K562 (cell line): ENCODE data around the gene TMX1.

Experiments used
- CBFA2T3 ChIP-seq: fragments of 450-650 bp; IDR thresholded peaks from 2 replicates; pipeline ENCODE4 v1.6.1; 2017
- POLR2AphosphoS5 ChIP-seq: IDR thresholded peaks from 2 replicates; pipeline ENCODE4 v1.6.1; 2011; ENCODE audit warnings: mild to moderate bottlenecking, low read depth, low read length, moderate library complexity; ENCODE audit not compliant: control insufficient read depth, insufficient read depth
- YY1 ChIP-seq, 3 experiments: IDR thresholded peaks; 2 replicates each; pipeline ENCODE4 v1.6.1; 2011; ENCODE audit warnings: low read length in 2 of 3, mild to moderate bottlenecking in 2 of 3, moderate library complexity in 2 of 3, borderline replicate concordance in 1 of 3, control low read depth in 1 of 3, low read depth in 1 of 3; ENCODE audit not compliant: insufficient read depth in 3 of 3, insufficient replicate concordance in 2 of 3, control insufficient read depth in 1 of 3, insufficient read length in 1 of 3; ENCODE audit errors: extremely low read depth in 1 of 3
- TF ChIP-seq, protein P1 (sequence below), 3 experiments: IDR thresholded peaks in 2 of 3; conservative IDR thresholded peaks in 1 of 3; 2 replicates each; pipeline ENCODE4 v1.5.1; 2011 to 2012; ENCODE audit warnings: low read length in 3 of 3, mild to moderate bottlenecking in 3 of 3, control low read depth in 2 of 3, improper control_type of control experiment in 1 of 3, inconsistent platforms in 1 of 3, low read depth in 1 of 3, mixed read lengths in 1 of 3, moderate library complexity in 1 of 3; ENCODE audit not compliant: insufficient read depth in 2 of 3

DNA sequence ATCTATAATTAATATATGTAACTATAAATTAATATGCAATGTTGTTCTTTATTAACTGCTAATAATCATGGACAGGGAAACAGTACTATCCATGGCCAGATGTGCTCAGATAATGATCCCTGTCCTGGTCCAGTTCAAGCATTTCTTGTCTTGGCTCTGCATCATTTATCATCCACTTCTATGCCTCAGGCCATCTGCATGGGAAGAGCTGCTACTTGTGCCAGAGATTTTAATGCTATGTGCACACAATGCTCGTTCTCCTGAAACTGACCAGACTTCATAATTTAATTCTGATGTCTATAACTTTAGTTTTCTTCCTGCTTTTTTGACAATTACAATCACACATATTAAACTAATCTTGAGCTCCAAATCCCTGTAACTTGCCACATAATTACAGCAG lies 11.2 kb upstream of the TMX1 start:
- TF ChIP-seq CBFA2T3 (no peak), YY1 (IDR thresholded peaks at IDR 0.05; ENCODE audit: borderline replicate concordance in 1 of 3, control insufficient read depth in 1 of 3, extremely low read depth in 1 of 3, insufficient read depth in 3 of 3, insufficient read length in 1 of 3, insufficient replicate concordance in 2 of 3, low read depth in 1 of 3, low read length in 2 of 3) (no peak), POLR2AphosphoS5 (no peak)
- TF ChIP-seq, protein P1, sequence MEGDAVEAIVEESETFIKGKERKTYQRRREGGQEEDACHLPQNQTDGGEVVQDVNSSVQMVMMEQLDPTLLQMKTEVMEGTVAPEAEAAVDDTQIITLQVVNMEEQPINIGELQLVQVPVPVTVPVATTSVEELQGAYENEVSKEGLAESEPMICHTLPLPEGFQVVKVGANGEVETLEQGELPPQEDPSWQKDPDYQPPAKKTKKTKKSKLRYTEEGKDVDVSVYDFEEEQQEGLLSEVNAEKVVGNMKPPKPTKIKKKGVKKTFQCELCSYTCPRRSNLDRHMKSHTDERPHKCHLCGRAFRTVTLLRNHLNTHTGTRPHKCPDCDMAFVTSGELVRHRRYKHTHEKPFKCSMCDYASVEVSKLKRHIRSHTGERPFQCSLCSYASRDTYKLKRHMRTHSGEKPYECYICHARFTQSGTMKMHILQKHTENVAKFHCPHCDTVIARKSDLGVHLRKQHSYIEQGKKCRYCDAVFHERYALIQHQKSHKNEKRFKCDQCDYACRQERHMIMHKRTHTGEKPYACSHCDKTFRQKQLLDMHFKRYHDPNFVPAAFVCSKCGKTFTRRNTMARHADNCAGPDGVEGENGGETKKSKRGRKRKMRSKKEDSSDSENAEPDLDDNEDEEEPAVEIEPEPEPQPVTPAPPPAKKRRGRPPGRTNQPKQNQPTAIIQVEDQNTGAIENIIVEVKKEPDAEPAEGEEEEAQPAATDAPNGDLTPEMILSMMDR (IDR thresholded peaks at IDR 0.05 in 2 of 3, conservative IDR thresholded peaks at IDR 0.05 in 1 of 3; ENCODE audit: insufficient read depth in 2 of 3, low read depth in 1 of 3, low read length in 3 of 3) = no peak
